Left renal cortex interstitium (tissue), 4 donors: ENCODE measurements around the gene ACSS2. TPM values are rescaled to one million over a fixed set of nuclear protein-coding genes. Genes with fewer than 3 reads are reported as not detected.
A peak's percentile ranks its signal among the peaks of the same experiment; 100 is the strongest.
"Not testable (repeated sequence)": the region's sequence is repeated elsewhere in the genome, so short reads cannot be mapped to it uniquely, and the experiment has no call there.

Experiments used
- DNase-seq, 4 donors: peaks; one replicate each; pipeline ENCODE4 v3.0.0-alpha.2; 2013; ENCODE audit warnings: low read depth in 4 of 4, low spot score in 2 of 4, missing footprints in 1 of 4
- polyA plus RNA-seq, 4 donors: library from polyadenylated mRNA; unstranded; fragments of 120-200 nt; gene quantifications; one replicate each; pipeline ENCODE4 v1.2.1, GENCODE V29; 2013; ENCODE audit not compliant: insufficient read length in 4 of 4

Gene ACSS2
- polyA plus RNA-seq, 4 donors = 35.8 to 50.2 (median 41.9) TPM

- DNase-seq = no peak
Measured at GRCh38 chr20:34873583-34874093, 2.8 kb upstream of the ACSS2 start.

- DNase-seq = peak in 2 of 4 donors; percentile 51 to 73
Measured at GRCh38 chr20:34874094-34874654, 2.2 kb upstream of the ACSS2 start.

- peak in 1 of 4 donors; percentile 90 for DNase-seq
Measured at GRCh38 chr20:34875642-34876405, 588 bp upstream of the ACSS2 start.

GRCh38 chr20:34880215-34880850, 3.9 kb downstream of the ACSS2 start:
- no peak for DNase-seq

GRCh38 chr20:34880971-34881370, 4.6 kb downstream of the ACSS2 start:
- not testable (repeated sequence) for DNase-seq

GRCh38 chr20:34881689-34882088, 5.3 kb downstream of the ACSS2 start:
- no peak for DNase-seq

GRCh38 chr20:34883087-34883688, 6.8 kb downstream of the ACSS2 start:
- DNase-seq = no peak

GRCh38 chr20:34883809-34884208, 7.4 kb downstream of the ACSS2 start:
- DNase-seq = no peak

- no peak for DNase-seq
Measured at GRCh38 chr20:34884260-34884659, 7.8 kb downstream of the ACSS2 start.

- DNase-seq = no peak
Measured at GRCh38 chr20:34886122-34886521, 9.7 kb downstream of the ACSS2 start.

- DNase-seq = no peak
Measured at GRCh38 chr20:34887023-34887422, 10.6 kb downstream of the ACSS2 start.

- no peak for DNase-seq
Measured at GRCh38 chr20:34888468-34888867, 12.1 kb downstream of the ACSS2 start.

- DNase-seq = no peak
Measured at GRCh38 chr20:34891166-34892062, 15.0 kb downstream of the ACSS2 start.

- no peak for DNase-seq
Measured at GRCh38 chr20:34892671-34893070, 16.3 kb downstream of the ACSS2 start.

- DNase-seq = no peak
Measured at GRCh38 chr20:34894723-34895122, 18.3 kb downstream of the ACSS2 start.

GRCh38 chr20:34895465-34895864, 19.1 kb downstream of the ACSS2 start:
- DNase-seq = no peak

GRCh38 chr20:34896086-34896621, 19.7 kb downstream of the ACSS2 start:
- DNase-seq = no peak

GRCh38 chr20:34898129-34898528, 21.7 kb downstream of the ACSS2 start:
- DNase-seq = not testable (repeated sequence)

- DNase-seq = not testable (repeated sequence)
Measured at GRCh38 chr20:34898731-34899130, 22.3 kb downstream of the ACSS2 start.

GRCh38 chr20:34904202-34904621, 27.8 kb downstream of the ACSS2 start:
- DNase-seq = no peak
